GM12892 (cell line): ENCODE measurements around the gene PREX1.

ENCODE experiments used
- DNase-seq: peaks from one replicate; pipeline ENCODE4 v3.0.0; 2011; ENCODE audit not compliant: insufficient read length
- FAIRE-seq: peaks from 2 replicates; lab custom pipeline; 2011; peaks lifted over from hg19 to GRCh38; lab: Jason Lieb, UNC
- POLR2A ChIP-seq: IDR thresholded peaks from 2 replicates; pipeline ENCODE4 v1.6.1; 2011; ENCODE audit warnings: low read depth, low read length, control low read depth
- POLR2AphosphoS5 ChIP-seq: IDR thresholded peaks from 2 replicates; pipeline ENCODE4 v1.6.1; 2011; ENCODE audit warnings: low read depth, low read length, control low read depth
- TAF1 ChIP-seq: IDR thresholded peaks from 2 replicates; pipeline ENCODE4 v1.6.1; 2011; ENCODE audit warnings: low read depth, mild to moderate bottlenecking, control low read depth, low read length, borderline replicate concordance

PREX1 gene

DNA sequence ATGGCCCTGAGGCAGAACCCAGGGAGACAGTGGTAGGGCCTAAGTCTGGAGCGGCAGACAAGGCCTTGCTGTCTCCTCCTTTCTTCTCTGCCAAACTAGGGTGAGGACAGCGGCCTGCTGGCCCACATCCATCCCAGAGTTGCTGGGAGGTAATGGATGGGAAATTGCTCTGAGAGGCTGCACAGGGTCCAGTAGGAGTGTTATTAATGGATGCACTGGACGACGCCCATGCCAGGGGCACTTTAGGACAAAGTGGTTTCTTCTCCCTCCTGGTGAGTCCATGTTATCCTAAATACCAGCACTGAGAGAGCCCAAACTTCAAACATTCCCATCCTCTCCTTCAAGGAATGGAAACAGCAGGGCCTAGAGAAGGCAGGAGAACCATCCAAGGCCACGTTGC, 28.3 kb upstream of the PREX1 start:
- no peak for FAIRE-seq
- no peak for TF ChIP-seq TAF1
- no peak for TF ChIP-seq POLR2A
- no peak for TF ChIP-seq POLR2AphosphoS5
- no peak for DNase-seq

DNA sequence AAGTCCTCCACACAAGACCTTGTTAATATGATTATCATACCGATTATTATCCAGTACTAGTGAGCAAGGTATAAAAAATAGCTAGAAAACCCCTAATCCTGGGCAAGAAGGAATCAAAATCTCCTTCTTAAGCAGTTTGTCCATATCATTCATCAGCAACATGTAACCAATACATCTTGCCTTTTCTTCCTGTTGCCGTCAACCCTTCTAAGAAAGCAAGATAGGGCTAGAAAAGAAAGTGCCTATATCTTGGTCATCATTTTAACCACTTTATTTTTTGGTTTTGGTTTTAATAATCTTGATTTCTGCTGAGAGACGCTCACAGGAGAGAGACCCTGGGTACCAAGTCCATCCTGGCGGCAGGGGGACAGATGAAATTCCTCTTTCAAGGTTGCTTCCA, 27.2 kb upstream of the PREX1 start:
- TF ChIP-seq TAF1 (no peak), POLR2A (no peak), POLR2AphosphoS5 (no peak)
- FAIRE-seq (no peak), DNase-seq (no peak)

GRCh38 chr20:48852609-48853008, 24.8 kb upstream of the PREX1 start:
- no peak for DNase-seq
- TF ChIP-seq TAF1 (no peak), POLR2A (no peak), POLR2AphosphoS5 (no peak)
- no peak for FAIRE-seq

- no peak for TF ChIP-seq POLR2A
- no peak for TF ChIP-seq POLR2AphosphoS5
- no peak for TF ChIP-seq TAF1
- DNase-seq (no peak), FAIRE-seq (no peak)
These were observed 23.8 kb upstream of the PREX1 start for GRCh38 chr20:48851579-48851978.

GRCh38 chr20:48850977-48851299, 23.1 kb upstream of the PREX1 start:
- TF ChIP-seq TAF1 (no peak), POLR2A (no peak), POLR2AphosphoS5 (no peak)
- FAIRE-seq (no peak), DNase-seq (no peak)

GRCh38 chr20:48850257-48850976, 22.6 kb upstream of the PREX1 start:
- TF ChIP-seq POLR2AphosphoS5: no peak
- no peak for TF ChIP-seq TAF1
- TF ChIP-seq POLR2A: no peak
- FAIRE-seq (no peak), DNase-seq (no peak)

DNA sequence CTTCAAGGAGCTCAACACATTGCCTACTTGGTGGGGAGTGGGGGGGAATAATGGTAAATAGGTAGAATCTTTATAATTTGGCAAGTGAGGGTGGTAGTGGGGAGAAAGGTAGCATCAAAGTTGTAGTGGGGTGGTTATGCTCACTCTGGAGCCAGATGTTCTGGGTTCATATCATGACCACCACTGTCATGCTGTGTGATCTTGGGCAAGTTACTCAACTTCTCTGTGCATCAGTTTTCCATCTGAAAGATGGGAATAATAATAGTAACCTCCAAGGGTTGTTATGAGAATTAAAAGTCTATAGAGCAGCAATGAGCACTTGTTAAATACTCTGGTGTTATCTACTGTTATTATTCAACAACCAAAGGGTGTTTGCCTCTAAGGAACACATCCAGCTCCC, 22.0 kb upstream of the PREX1 start:
- TF ChIP-seq POLR2AphosphoS5 (no peak), TAF1 (no peak), POLR2A (no peak)
- no peak for FAIRE-seq
- no peak for DNase-seq

GRCh38 chr20:48849299-48849698, 21.5 kb upstream of the PREX1 start:
- FAIRE-seq: no peak
- DNase-seq: no peak
- no peak for TF ChIP-seq POLR2AphosphoS5
- TF ChIP-seq POLR2A: no peak
- TF ChIP-seq TAF1: no peak

GRCh38 chr20:48847498-48848205, 19.9 kb upstream of the PREX1 start:
- DNase-seq (no peak), FAIRE-seq (no peak)
- TF ChIP-seq TAF1: no peak
- TF ChIP-seq POLR2AphosphoS5: no peak
- no peak for TF ChIP-seq POLR2A

DNA sequence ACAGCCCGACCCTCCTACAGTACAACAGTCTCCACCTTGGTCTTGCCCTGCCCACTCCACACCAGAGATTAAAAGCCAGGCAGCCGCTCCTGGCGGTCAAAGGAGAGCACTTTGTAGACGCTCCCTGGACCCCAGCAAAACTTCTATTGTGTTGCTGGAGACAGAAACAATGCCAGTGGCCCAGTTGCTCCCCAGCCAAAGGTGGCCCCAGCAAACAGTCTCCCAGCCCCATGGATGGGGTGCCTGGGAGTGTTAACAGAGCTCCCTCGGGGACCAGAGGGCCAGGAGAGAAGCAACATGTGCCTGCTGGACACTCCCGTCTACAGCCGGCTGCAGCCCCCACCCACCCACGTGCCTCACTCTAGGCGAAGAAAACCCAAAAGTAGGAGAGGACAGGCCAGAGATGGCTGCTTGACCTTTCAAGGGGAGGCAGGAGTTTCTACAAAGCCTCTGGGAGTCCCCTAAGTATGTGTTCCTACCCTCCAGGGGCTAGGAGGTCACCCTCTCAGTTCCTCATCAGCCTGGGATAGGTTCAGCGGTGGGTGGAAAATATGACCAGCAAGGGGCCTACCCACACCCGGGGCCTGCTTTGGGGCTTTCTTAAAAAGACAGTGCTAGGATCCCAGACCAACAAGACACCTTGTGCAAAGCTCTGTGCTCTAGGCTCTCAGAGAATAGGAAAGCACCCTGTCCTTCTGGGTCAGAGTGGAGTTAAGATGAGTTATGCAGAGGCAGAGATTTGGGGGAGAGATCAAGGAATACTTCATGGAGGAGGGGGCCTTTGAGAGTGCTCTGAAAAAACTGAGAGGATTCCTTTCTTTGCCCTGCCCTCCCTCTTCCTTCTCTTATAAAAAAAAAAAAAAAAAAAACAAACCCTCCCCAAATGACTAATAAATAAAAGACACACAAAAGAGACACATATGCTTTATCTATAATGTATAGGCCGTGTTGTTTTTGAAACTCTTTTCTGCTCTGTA, 19.0 kb upstream of the PREX1 start:
- TF ChIP-seq TAF1 (no peak; the same call in 1 of the 2 replicates), POLR2AphosphoS5 (no peak), POLR2A (peak; percentile 60)
- DNase-seq (peak; percentile 63), FAIRE-seq (peak; percentile 87)

- no peak for DNase-seq
- no peak for TF ChIP-seq POLR2A
- TF ChIP-seq TAF1: no peak
- no peak for TF ChIP-seq POLR2AphosphoS5
- no peak for FAIRE-seq
These were observed 18.0 kb upstream of the PREX1 start for GRCh38 chr20:48845721-48846306.
